ENCODE results near the gene ANKRD2. TPM values are rescaled to one million over a fixed set of nuclear protein-coding genes. Genes with fewer than 3 reads are reported as not detected.

Gene ANKRD2
- total RNA-seq, 1 experiment from 2014 or later, result not detected

Other genes with a start within 250 kb of the ANKRD2 start
- gene FRAT2, start 238.1 kb upstream of the ANKRD2 start, total RNA-seq (2014; rRNA removed; shearing (Covaris generic)), result 12.7 and 13.8 TPM in 2 replicates
- 78.4 and 78.6 TPM in 2 replicates for gene RRP12, start 171.4 kb upstream of the ANKRD2 start, total RNA-seq (2014; rRNA removed; shearing (Covaris generic))
- 506 and 508 TPM in 2 replicates for gene PGAM1, start 146.6 kb upstream of the ANKRD2 start, total RNA-seq (2014; rRNA removed; shearing (Covaris generic))
- gene EXOSC1, start 126.8 kb upstream of the ANKRD2 start, total RNA-seq (2014; rRNA removed; shearing (Covaris generic)), result 37.7 and 49.1 TPM in 2 replicates
- 29.8 and 38.1 TPM in 2 replicates for gene ZDHHC16, start 126.6 kb upstream of the ANKRD2 start, total RNA-seq (2014; rRNA removed; shearing (Covaris generic))
- gene MMS19, start 74.4 kb upstream of the ANKRD2 start, total RNA-seq (2014; rRNA removed; shearing (Covaris generic)), result 53.3 and 70.5 TPM in 2 replicates
- 8.2 and 8.3 TPM in 2 replicates for gene UBTD1, start 73.9 kb upstream of the ANKRD2 start, total RNA-seq (2014; rRNA removed; shearing (Covaris generic))
- not detected in 2 replicates for gene HOGA1, start 11.6 kb downstream of the ANKRD2 start, total RNA-seq (2014; rRNA removed; shearing (Covaris generic))
- not detected in 2 replicates for gene C10orf62, start 16.9 kb downstream of the ANKRD2 start, total RNA-seq (2014; rRNA removed; shearing (Covaris generic))
- 1.6 and 3.4 TPM in 2 replicates for gene MORN4, start 60.7 kb downstream of the ANKRD2 start, total RNA-seq (2014; rRNA removed; shearing (Covaris generic))
- 14.5 and 16.4 TPM in 2 replicates for gene PI4K2A, start 67.9 kb downstream of the ANKRD2 start, total RNA-seq (2014; rRNA removed; shearing (Covaris generic))
- gene AVPI1, start 114.5 kb downstream of the ANKRD2 start, total RNA-seq (2014; rRNA removed; shearing (Covaris generic)), result 4.4 and 5.7 TPM in 2 replicates
- gene MARVELD1, start 141.0 kb downstream of the ANKRD2 start, total RNA-seq (2014; rRNA removed; shearing (Covaris generic)), result 9.9 and 16.8 TPM in 2 replicates
- gene ZFYVE27, start 164.3 kb downstream of the ANKRD2 start, total RNA-seq (2014; rRNA removed; shearing (Covaris generic)), result 12.3 and 15.1 TPM in 2 replicates
- gene SFRP5, start 199.2 kb downstream of the ANKRD2 start, total RNA-seq (2014; rRNA removed; shearing (Covaris generic)), result 3.0 and 6.7 TPM in 2 replicates

All from Daoy (cell line).